MCF 10A (cell line): ENCODE data around the gene CBX4. TPM values are rescaled to one million over a fixed set of nuclear protein-coding genes. Genes with fewer than 3 reads are reported as not detected.

ENCODE experiments used
- BruUV-seq: library from RNA; stranded (reverse); fragments of 400-500 nt; replicated peaks from 2 replicates; lab custom pipeline; 2021; lab: Mats Ljungman, UMichigan
- CTCF ChIA-PET: fragments of 300-600 bp; sonication (Branson Sonifier 250); formaldehyde crosslinking; extraction: SDS; loops from one replicate; lab custom pipeline; 2021; ENCODE audit warnings: antibody characterized with exemption, inconsistent platforms; lab: Yijun Ruan, JAX
- POLR2A ChIA-PET: fragments of 300-600, 350-650 bp; sonication (Branson Sonifier 250); formaldehyde crosslinking; extraction: SDS; loops from one replicate; lab custom pipeline; 2020; ENCODE audit warnings: antibody characterized with exemption, inconsistent platforms; lab: Yijun Ruan, JAX
- DNase-seq: peaks from one replicate; pipeline ENCODE4 v3.0.0-alpha.2; 2018; ENCODE audit not compliant: unreplicated experiment
- H3K27ac Mint-ChIP-seq: one replicate; pipeline ENCODE4 v1.8.0; 2022; ENCODE audit warnings: mild to moderate bottlenecking, low read depth, mixed read lengths; ENCODE audit not compliant: unreplicated experiment
- H3K27me3 Mint-ChIP-seq: one replicate; pipeline ENCODE4 v1.8.0; 2022; ENCODE audit warnings: mixed read lengths; ENCODE audit not compliant: insufficient read depth, unreplicated experiment
- H3K36me3 Mint-ChIP-seq: one replicate; pipeline ENCODE4 v1.8.0; 2022; ENCODE audit warnings: mild to moderate bottlenecking, moderate library complexity, mixed read lengths; ENCODE audit not compliant: insufficient read depth, unreplicated experiment
- H3K4me1 Mint-ChIP-seq: one replicate; pipeline ENCODE4 v1.8.0; 2022; ENCODE audit warnings: mixed read lengths; ENCODE audit not compliant: insufficient read depth, unreplicated experiment
- H3K4me3 Mint-ChIP-seq: one replicate; pipeline ENCODE4 v1.8.0; 2022; ENCODE audit warnings: mild to moderate bottlenecking, moderate library complexity, mixed read lengths; ENCODE audit not compliant: unreplicated experiment
- H3K9me3 Mint-ChIP-seq: one replicate; pipeline ENCODE4 v1.8.0; 2022; ENCODE audit warnings: mixed read lengths; ENCODE audit not compliant: unreplicated experiment
- intact Hi-C: fragments of 100-400 bp; cut with micrococcal nuclease; formaldehyde crosslinking; loops from 2 replicates; pipeline ENCODE4 v1.14.1; 2022
- total RNA-seq: library from RNA; stranded (reverse); gene quantifications from 2 replicates; pipeline ENCODE4 v1.2.3, GENCODE V29; 2022
- TF ChIP-seq, protein P1 (sequence below): fragments of 200-600 bp; IDR thresholded peaks from one replicate; pipeline ENCODE4 v1.8.0; 2022; ENCODE audit warnings: antibody characterized with exemption, mild to moderate bottlenecking; ENCODE audit not compliant: unreplicated experiment

CBX4 gene
- total RNA-seq, 1 experiment from 2014 or later, result 89.7 TPM

DNA sequence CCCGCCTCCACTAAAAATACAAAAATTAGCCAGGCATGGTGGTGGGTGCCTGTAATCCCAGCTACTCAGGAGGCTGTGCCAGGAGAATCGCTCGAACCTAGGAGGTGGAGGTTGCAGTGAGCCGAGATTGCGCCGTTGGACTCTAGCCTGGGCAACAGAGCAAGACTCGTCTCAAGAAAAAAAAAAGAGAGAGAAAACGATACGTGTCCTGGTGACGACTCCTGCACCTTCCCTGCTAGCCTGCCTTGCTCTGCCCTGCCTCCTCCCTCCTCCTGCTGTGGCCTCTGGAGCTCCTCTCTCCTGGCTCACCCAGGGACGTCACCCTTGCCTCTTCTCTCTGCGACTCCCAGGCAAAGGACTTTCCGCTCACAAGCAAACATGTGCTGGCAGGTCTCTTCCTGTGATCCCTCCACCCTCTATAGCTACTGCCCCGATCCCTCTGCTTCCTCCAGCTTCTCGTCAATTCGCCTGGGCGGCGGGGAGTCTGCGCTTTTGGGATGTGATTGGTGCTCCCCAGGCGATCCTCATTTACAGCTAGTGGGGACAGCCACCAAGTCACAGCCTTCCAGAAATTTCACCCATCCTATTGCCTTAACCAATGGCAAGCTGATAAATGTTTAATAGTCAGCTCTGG, 25.5 kb upstream of the CBX4 start:
- Mint-ChIP-seq H3K36me3 (no peaks in the 10 kb centered on the region), H3K4me1 (no peaks in the 10 kb centered on the region), H3K27me3 (peaks cover 33% of the 10 kb centered on the region), H3K4me3 (no peak overlapping the region), H3K27ac (no peak overlapping the region), H3K9me3 (no peaks in the 10 kb centered on the region)
- intact Hi-C loops, result no loop called here
- BruUV-seq, result no TSS peak
- DNase-seq, result no peak
- POLR2A ChIA-PET, result interaction anchor here (1.3 kb wide), 1 partner anchor 12 kb away, joined by 3 read pairs; no protein-coding TSS in a partner anchor
- TF ChIP-seq, protein P1, sequence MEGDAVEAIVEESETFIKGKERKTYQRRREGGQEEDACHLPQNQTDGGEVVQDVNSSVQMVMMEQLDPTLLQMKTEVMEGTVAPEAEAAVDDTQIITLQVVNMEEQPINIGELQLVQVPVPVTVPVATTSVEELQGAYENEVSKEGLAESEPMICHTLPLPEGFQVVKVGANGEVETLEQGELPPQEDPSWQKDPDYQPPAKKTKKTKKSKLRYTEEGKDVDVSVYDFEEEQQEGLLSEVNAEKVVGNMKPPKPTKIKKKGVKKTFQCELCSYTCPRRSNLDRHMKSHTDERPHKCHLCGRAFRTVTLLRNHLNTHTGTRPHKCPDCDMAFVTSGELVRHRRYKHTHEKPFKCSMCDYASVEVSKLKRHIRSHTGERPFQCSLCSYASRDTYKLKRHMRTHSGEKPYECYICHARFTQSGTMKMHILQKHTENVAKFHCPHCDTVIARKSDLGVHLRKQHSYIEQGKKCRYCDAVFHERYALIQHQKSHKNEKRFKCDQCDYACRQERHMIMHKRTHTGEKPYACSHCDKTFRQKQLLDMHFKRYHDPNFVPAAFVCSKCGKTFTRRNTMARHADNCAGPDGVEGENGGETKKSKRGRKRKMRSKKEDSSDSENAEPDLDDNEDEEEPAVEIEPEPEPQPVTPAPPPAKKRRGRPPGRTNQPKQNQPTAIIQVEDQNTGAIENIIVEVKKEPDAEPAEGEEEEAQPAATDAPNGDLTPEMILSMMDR, result no peak
- CTCF ChIA-PET, result interaction anchor here (0.8 kb wide), 1 partner anchor 10 kb away, joined by 3 read pairs; no protein-coding TSS in a partner anchor

GRCh38 chr17:79864147-79864546, 24.9 kb upstream of the CBX4 start:
- ChIA-PET CTCF (interaction anchor here (0.7 kb wide), 1 partner anchor 112 kb away, joined by 3 read pairs; no protein-coding TSS in a partner anchor), POLR2A (interaction anchor here (1.3 kb wide), 1 partner anchor 11 kb away, joined by 3 read pairs; no protein-coding TSS in a partner anchor)
- H3K27ac Mint-ChIP-seq, result no peak overlapping the region
- TF ChIP-seq, protein P1, result no peak
- DNase-seq, result no peak
- H3K4me3 Mint-ChIP-seq, result no peak overlapping the region
- no peaks in the 10 kb centered on the region for H3K4me1 Mint-ChIP-seq
- intact Hi-C loops, result no loop called here
- no peaks in the 10 kb centered on the region for H3K36me3 Mint-ChIP-seq
- H3K27me3 Mint-ChIP-seq, result peaks cover 33% of the 10 kb centered on the region
- no TSS peak for BruUV-seq
- H3K9me3 Mint-ChIP-seq, result no peaks in the 10 kb centered on the region

- no TSS peak for BruUV-seq
- no peaks in the 10 kb centered on the region for H3K4me1 Mint-ChIP-seq
- ChIA-PET POLR2A (no interaction called here), CTCF (no interaction called here)
- no peak overlapping the region for H3K27ac Mint-ChIP-seq
- no peak overlapping the region for H3K4me3 Mint-ChIP-seq
- intact Hi-C loops, result no loop called here
- no peaks in the 10 kb centered on the region for H3K36me3 Mint-ChIP-seq
- DNase-seq, result no peak
- H3K27me3 Mint-ChIP-seq, result peaks cover 33% of the 10 kb centered on the region
- no peaks in the 10 kb centered on the region for H3K9me3 Mint-ChIP-seq
- TF ChIP-seq, protein P1, result no peak
Observed at GRCh38 chr17:79862771-79863440, 23.7 kb upstream of the CBX4 start.

DNA sequence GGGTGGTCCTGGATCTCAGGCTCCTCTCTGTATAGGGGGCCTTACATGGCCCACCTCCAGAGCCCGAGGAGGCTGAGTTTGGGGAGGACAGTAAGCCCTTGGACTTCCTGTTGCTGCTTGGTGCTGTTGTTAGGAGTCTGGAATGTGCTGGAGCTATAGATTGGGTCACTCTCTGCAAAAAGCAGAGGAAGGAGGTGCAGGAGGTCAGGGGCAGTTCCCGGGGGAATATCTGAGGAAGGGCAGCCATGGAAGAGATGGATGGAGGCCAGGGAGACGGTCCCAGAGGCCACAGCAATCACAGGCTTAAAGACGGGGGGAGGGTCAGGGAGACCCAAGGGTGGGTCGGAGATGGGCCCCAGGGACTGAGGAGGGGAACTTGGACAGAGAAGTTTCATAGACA, 23.0 kb upstream of the CBX4 start:
- BruUV-seq, result no TSS peak
- H3K4me3 Mint-ChIP-seq, result no peak overlapping the region
- TF ChIP-seq, protein P1, result no peak
- no peak overlapping the region for H3K27ac Mint-ChIP-seq
- peaks cover 33% of the 10 kb centered on the region for H3K27me3 Mint-ChIP-seq
- ChIA-PET CTCF (interaction anchor here (0.6 to 0.8 kb wide), 2 partner anchors 115 to 891 kb away, joined by 3 read pairs; no protein-coding TSS in a partner anchor), POLR2A (no interaction called here)
- DNase-seq, result no peak
- intact Hi-C loops, result no loop called here
- no peaks in the 10 kb centered on the region for H3K4me1 Mint-ChIP-seq
- H3K36me3 Mint-ChIP-seq, result no peaks in the 10 kb centered on the region
- H3K9me3 Mint-ChIP-seq, result no peaks in the 10 kb centered on the region
